ENCODE measurements around the gene TRIOBP. TPM values are rescaled to one million over a fixed set of nuclear protein-coding genes. Genes with fewer than 3 reads are reported as not detected.

The TRIOBP gene
- total RNA-seq, 1 donor from 2014 or later = 68.9 TPM

GRCh38 chr22:37817705-37818408 is 121.0 kb downstream of the TRIOBP start:
- TF ChIP-seq CTCF (IDR thresholded peaks at IDR 0.05; ENCODE audit: insufficient read depth, low read length, poor library complexity, severe bottlenecking) = peak; percentile 72
- no peak overlapping the region for H3K4me3 ChIP-seq (ENCODE audit: low read depth, low read length)
- H3K27me3 ChIP-seq (ENCODE audit: control insufficient read depth, insufficient read depth, low read length) = peaks cover 20% of the 10 kb centered on the region
- no peak for DNase-seq (ENCODE audit: low read depth)
- H3K36me3 ChIP-seq (ENCODE audit: control insufficient read depth, insufficient read depth, low read length) = no peaks in the 10 kb centered on the region

GRCh38 chr22:37818409-37819104 is 121.7 kb downstream of the TRIOBP start:
- peaks cover 25% of the 10 kb centered on the region for H3K27me3 ChIP-seq (ENCODE audit: control insufficient read depth, insufficient read depth, low read length)
- TF ChIP-seq CTCF (IDR thresholded peaks at IDR 0.05; ENCODE audit: insufficient read depth, low read length, poor library complexity, severe bottlenecking) = peak; percentile 54
- no peaks in the 10 kb centered on the region for H3K36me3 ChIP-seq (ENCODE audit: control insufficient read depth, insufficient read depth, low read length)
- no peak for DNase-seq (ENCODE audit: low read depth)
- H3K4me3 ChIP-seq (ENCODE audit: low read depth, low read length) = peak overlapping the region; percentile 5

- H3K27me3 ChIP-seq (ENCODE audit: control insufficient read depth, insufficient read depth, low read length) = peaks cover 25% of the 10 kb centered on the region
- H3K4me3 ChIP-seq (ENCODE audit: low read depth, low read length) = no peak overlapping the region
- no peak for DNase-seq (ENCODE audit: low read depth)
- no peak for TF ChIP-seq CTCF (IDR thresholded peaks at IDR 0.05; ENCODE audit: insufficient read depth, low read length, poor library complexity, severe bottlenecking)
- no peaks in the 10 kb centered on the region for H3K36me3 ChIP-seq (ENCODE audit: control insufficient read depth, insufficient read depth, low read length)
These were observed 122.2 kb downstream of the TRIOBP start for GRCh38 chr22:37819105-37819433.

GRCh38 chr22:37820350-37820749 is 123.5 kb downstream of the TRIOBP start:
- Histone ChIP-seq H3K27me3 (ENCODE audit: control insufficient read depth, insufficient read depth, low read length) (peaks cover 25% of the 10 kb centered on the region), H3K4me3 (ENCODE audit: low read depth, low read length) (no peak overlapping the region), H3K36me3 (ENCODE audit: control insufficient read depth, insufficient read depth, low read length) (no peaks in the 10 kb centered on the region)
- DNase-seq (ENCODE audit: low read depth) = no peak
- no peak for TF ChIP-seq CTCF (IDR thresholded peaks at IDR 0.05; ENCODE audit: insufficient read depth, low read length, poor library complexity, severe bottlenecking)

GRCh38 chr22:37822079-37822833 is 125.4 kb downstream of the TRIOBP start:
- Histone ChIP-seq H3K36me3 (ENCODE audit: control insufficient read depth, insufficient read depth, low read length) (no peaks in the 10 kb centered on the region), H3K4me3 (ENCODE audit: low read depth, low read length) (no peak overlapping the region), H3K27me3 (ENCODE audit: control insufficient read depth, insufficient read depth, low read length) (peaks cover 25% of the 10 kb centered on the region)
- no peak for DNase-seq (ENCODE audit: low read depth)
- TF ChIP-seq CTCF (IDR thresholded peaks at IDR 0.05; ENCODE audit: insufficient read depth, low read length, poor library complexity, severe bottlenecking) = no peak

Measured in kidney epithelial cell (primary cell).